IPS-20b (cell line): ENCODE measurements around the gene PDLIM1.

Source experiments
- H3K27ac ChIP-seq: one replicate; pipeline ENCODE4 v1.5.1; 2013; ENCODE audit warnings: low read length
- H3K27me3 ChIP-seq: 2 replicates; pipeline ENCODE4 v1.6.1; 2013; ENCODE audit warnings: mild to moderate bottlenecking, low read length, inconsistent platforms; ENCODE audit not compliant: insufficient read depth
- H3K36me3 ChIP-seq: 2 replicates; pipeline ENCODE4 v1.6.1; 2013; ENCODE audit warnings: low read depth, mild to moderate bottlenecking, inconsistent platforms, low read length, moderate library complexity; ENCODE audit not compliant: insufficient read depth
- H3K4me1 ChIP-seq: 2 replicates; pipeline ENCODE4 v1.6.1; 2013; ENCODE audit warnings: mild to moderate bottlenecking, control low read depth, inconsistent platforms, low read length, moderate library complexity; ENCODE audit not compliant: insufficient read depth
- H3K4me3 ChIP-seq: 2 replicates; pipeline ENCODE4 v1.5.1; 2013; ENCODE audit warnings: mild to moderate bottlenecking, low read length, inconsistent platforms
- H3K9ac ChIP-seq: 2 replicates; pipeline ENCODE4 v1.6.1; 2013; ENCODE audit warnings: low read depth, mild to moderate bottlenecking, inconsistent platforms, low read length, moderate library complexity
- H3K9me3 ChIP-seq: 2 replicates; pipeline ENCODE4 v1.6.1; 2013; ENCODE audit warnings: mild to moderate bottlenecking, low read depth, low read length, inconsistent platforms; ENCODE audit not compliant: insufficient read depth

The PDLIM1 gene

GRCh38 chr10:95297402-95297801 lies 6.6 kb upstream of the PDLIM1 start:
- H3K27me3 ChIP-seq: peaks cover 34% of the 10 kb centered on the region
- H3K27ac ChIP-seq: no peak overlapping the region
- no peaks in the 10 kb centered on the region for H3K36me3 ChIP-seq
- no peak overlapping the region for H3K4me3 ChIP-seq
- no peak overlapping the region for H3K9ac ChIP-seq
- H3K9me3 ChIP-seq: no peaks in the 10 kb centered on the region
- H3K4me1 ChIP-seq: peaks cover 7% of the 10 kb centered on the region

DNA sequence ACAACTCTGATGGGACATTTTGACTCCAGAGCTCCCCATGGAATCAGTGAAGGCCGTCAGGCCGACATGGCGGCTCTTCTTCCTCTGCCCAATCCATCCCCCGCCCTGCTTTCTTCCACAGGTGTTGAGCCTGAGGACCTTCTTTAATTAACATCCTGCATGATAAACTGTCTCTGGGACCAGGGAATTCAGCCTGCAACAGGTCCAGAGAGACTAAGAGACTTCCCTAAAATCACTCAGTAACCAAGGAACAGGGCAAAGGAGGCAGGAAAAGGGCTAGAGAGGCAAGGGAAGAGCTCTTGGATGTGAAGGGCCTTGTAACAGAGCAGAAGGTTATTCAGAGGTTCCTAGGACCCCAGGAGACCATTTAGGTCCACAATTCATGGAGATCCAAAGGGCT lies 6.0 kb upstream of the PDLIM1 start:
- no peak overlapping the region for H3K27ac ChIP-seq
- no peaks in the 10 kb centered on the region for H3K36me3 ChIP-seq
- no peaks in the 10 kb centered on the region for H3K9me3 ChIP-seq
- peaks cover 36% of the 10 kb centered on the region for H3K27me3 ChIP-seq
- H3K4me3 ChIP-seq: no peak overlapping the region
- no peak overlapping the region for H3K9ac ChIP-seq
- H3K4me1 ChIP-seq: peaks cover 7% of the 10 kb centered on the region

DNA sequence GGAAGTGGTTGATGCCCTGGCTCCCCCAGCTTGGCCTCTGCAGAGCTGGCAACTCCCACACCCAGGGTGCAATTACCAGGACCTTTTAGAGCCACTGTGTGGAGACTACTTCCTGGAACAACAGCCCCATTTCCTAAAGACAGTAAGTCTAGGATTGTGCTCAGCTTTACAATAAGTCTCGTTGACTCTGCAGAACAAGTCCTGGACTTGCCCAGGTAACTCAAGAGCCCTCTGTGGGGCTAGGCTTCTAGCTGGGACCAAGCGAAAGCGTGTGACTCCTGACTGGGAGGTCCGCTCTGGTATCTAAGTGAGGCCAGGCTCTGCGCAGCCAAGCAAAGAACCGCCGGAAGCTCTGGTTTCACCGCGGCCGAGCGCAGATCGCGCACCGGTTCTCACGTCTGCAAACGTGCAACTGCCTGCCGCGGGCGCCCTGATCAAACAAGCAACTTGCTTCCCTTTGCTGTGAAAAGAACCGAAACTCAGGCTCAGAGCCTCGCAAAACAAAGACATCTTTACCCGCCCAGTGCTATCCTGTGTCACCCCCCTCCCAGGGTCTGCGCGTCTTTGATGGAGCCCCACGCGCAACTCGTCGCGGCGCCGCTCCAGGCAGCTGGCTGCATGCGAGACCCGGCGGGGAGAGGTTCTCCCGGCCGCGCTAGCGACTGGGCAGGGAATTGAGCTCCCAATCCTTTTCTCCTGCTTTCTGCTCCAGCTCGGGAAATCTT lies 4.4 kb upstream of the PDLIM1 start:
- Histone ChIP-seq H3K9me3 (no peaks in the 10 kb centered on the region), H3K36me3 (no peaks in the 10 kb centered on the region), H3K4me3 (peak overlapping the region; percentile 50; the same call in 1 of the 2 replicates), H3K27ac (no peak overlapping the region), H3K27me3 (peaks cover 46% of the 10 kb centered on the region), H3K4me1 (peaks cover 7% of the 10 kb centered on the region), H3K9ac (no peak overlapping the region; the same call in 1 of the 2 replicates)

GRCh38 chr10:95293631-95294030 lies 2.8 kb upstream of the PDLIM1 start:
- Histone ChIP-seq H3K27me3 (peaks cover 53% of the 10 kb centered on the region), H3K9ac (no peak overlapping the region), H3K27ac (no peak overlapping the region), H3K36me3 (no peaks in the 10 kb centered on the region), H3K4me1 (peaks cover 17% of the 10 kb centered on the region), H3K4me3 (no peak overlapping the region), H3K9me3 (no peaks in the 10 kb centered on the region)

DNA sequence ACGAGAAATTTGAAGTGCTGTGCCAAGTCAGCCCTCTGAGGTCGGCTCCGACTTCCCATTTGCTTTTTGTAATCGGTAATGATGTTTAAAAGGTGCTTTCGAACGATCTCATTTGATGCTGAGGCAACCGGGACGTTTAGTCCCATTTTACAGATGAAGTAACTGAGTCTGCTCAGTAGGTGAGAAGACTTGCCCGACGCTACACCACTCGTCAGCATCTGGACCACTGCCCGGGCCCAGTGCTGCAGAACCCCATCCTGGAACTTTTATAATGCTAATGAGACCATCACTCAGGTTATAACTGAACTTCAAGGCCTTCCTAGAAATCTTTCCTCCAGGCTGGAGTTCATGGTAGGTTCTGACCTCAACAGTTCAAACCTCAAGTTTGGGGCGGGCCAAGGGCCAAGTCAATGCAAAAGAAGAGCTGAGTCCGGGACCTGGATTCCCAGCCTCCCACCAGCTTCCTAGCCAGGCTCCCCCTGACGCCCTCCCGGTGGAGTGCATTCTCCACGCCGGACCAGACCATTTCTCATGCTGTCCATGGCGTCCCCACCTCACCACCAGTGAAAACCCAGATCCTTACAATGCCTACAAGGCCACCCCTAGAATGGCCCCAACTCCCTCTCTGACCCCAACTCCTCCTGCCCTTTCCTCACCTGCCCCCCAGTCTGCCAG lies 699 bp upstream of the PDLIM1 start:
- H3K9me3 ChIP-seq: no peaks in the 10 kb centered on the region
- 0 out of 2 replicates have a peak overlapping the region, but pooled peaks have one; percentile 39 for H3K9ac ChIP-seq
- no peaks in the 10 kb centered on the region for H3K36me3 ChIP-seq
- peaks cover 37% of the 10 kb centered on the region for H3K4me1 ChIP-seq
- no peak overlapping the region for H3K27ac ChIP-seq
- peak overlapping the region; percentile 57; the same call in 1 of the 2 replicates for H3K4me3 ChIP-seq
- peaks cover 53% of the 10 kb centered on the region for H3K27me3 ChIP-seq

DNA sequence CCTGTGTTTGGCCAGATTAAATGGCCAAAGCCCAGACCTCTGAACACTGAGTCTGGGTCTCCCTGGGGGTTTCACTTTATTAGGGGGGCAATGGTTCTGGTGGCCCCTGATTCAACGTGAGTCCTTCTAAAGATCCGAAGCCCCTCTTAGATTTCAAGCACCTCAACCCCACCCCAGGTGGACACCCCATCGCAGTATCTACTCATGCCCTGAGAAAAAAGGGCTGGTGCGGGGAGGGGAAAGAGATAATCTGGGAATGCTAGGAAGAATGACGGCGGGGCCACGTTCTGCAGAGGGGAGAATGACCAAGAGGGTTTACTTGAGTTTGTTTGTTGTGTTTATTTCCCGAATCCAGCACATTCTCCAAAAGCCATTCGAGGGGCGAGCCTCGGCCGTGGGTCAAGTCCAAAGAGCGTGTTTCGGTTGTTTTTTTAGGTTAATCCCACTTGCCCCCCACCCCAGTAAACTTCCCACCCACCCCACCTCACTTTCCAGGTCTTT lies 832 bp downstream of the PDLIM1 start:
- Histone ChIP-seq H3K9me3 (no peaks in the 10 kb centered on the region), H3K27ac (no peak overlapping the region), H3K9ac (peak overlapping the region; percentile 77), H3K36me3 (peaks cover 4% of the 10 kb centered on the region; the same call in 1 of the 2 replicates), H3K4me1 (peaks cover 37% of the 10 kb centered on the region), H3K27me3 (peaks cover 37% of the 10 kb centered on the region), H3K4me3 (peak overlapping the region; percentile 77)

GRCh38 chr10:95289003-95289920 lies 1.5 kb downstream of the PDLIM1 start:
- Histone ChIP-seq H3K27me3 (peaks cover 30% of the 10 kb centered on the region), H3K27ac (no peak overlapping the region), H3K4me3 (peak overlapping the region; percentile 77), H3K36me3 (peaks cover 4% of the 10 kb centered on the region; the same call in 1 of the 2 replicates), H3K4me1 (peaks cover 32% of the 10 kb centered on the region), H3K9ac (peak overlapping the region; percentile 77; the same call in 1 of the 2 replicates), H3K9me3 (no peaks in the 10 kb centered on the region)

DNA sequence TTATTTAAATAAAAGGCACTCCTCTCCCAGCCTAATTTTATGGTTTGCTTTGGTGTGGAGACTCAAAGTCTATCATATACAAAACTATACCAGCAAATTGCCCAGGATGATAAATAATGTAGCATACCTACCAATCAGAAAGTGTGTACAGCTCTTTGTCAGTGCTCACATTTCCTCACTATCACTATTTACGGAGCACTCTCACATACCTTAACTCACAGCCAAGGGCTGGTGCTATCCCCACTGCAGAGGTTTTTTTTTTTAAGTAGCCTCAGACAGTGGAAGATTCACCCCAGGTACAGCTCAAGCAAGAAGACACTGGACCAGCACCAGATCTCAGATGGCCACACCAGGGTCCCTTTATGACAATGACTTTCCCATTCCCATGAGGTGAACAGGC lies 2.5 kb downstream of the PDLIM1 start:
- Histone ChIP-seq H3K36me3 (peaks cover 4% of the 10 kb centered on the region; the same call in 1 of the 2 replicates), H3K27me3 (peaks cover 21% of the 10 kb centered on the region), H3K4me1 (peaks cover 32% of the 10 kb centered on the region), H3K9ac (no peak overlapping the region), H3K27ac (no peak overlapping the region), H3K9me3 (no peaks in the 10 kb centered on the region), H3K4me3 (0 out of 2 replicates have a peak overlapping the region, but pooled peaks have one; percentile 77)

GRCh38 chr10:95287281-95287680 lies 3.5 kb downstream of the PDLIM1 start:
- H3K27me3 ChIP-seq: peaks cover 19% of the 10 kb centered on the region; the same call in 1 of the 2 replicates
- H3K9ac ChIP-seq: no peak overlapping the region
- H3K4me3 ChIP-seq: no peak overlapping the region
- no peaks in the 10 kb centered on the region for H3K9me3 ChIP-seq
- no peak overlapping the region for H3K27ac ChIP-seq
- peaks cover 33% of the 10 kb centered on the region for H3K4me1 ChIP-seq
- peaks cover 4% of the 10 kb centered on the region; the same call in 1 of the 2 replicates for H3K36me3 ChIP-seq

GRCh38 chr10:95286707-95287106 lies 4.1 kb downstream of the PDLIM1 start:
- Histone ChIP-seq H3K27ac (no peak overlapping the region), H3K4me1 (peaks cover 39% of the 10 kb centered on the region), H3K9ac (no peak overlapping the region)

GRCh38 chr10:95285556-95285955 lies 5.2 kb downstream of the PDLIM1 start:
- peaks cover 46% of the 10 kb centered on the region for H3K4me1 ChIP-seq
- H3K4me3 ChIP-seq: no peak overlapping the region
- no peak overlapping the region for H3K9ac ChIP-seq
- H3K36me3 ChIP-seq: peaks cover 4% of the 10 kb centered on the region; the same call in 1 of the 2 replicates
- H3K9me3 ChIP-seq: no peaks in the 10 kb centered on the region
- peaks cover 9% of the 10 kb centered on the region; the same call in 1 of the 2 replicates for H3K27me3 ChIP-seq
- no peak overlapping the region for H3K27ac ChIP-seq

More at GRCh38 chr10:95286707-95287106, 4.1 kb downstream of the PDLIM1 start:
- Histone ChIP-seq H3K27me3 (peaks cover 16% of the 10 kb centered on the region; the same call in 1 of the 2 replicates), H3K4me3 (no peak overlapping the region), H3K9me3 (no peaks in the 10 kb centered on the region), H3K36me3 (peaks cover 4% of the 10 kb centered on the region; the same call in 1 of the 2 replicates)
